ENCODE measurements around the gene FAXDC2.
"Not testable (repeated sequence)": the region's sequence is repeated elsewhere in the genome, so short reads cannot be mapped to it uniquely, and the experiment has no call there.

FAXDC2 gene

DNA sequence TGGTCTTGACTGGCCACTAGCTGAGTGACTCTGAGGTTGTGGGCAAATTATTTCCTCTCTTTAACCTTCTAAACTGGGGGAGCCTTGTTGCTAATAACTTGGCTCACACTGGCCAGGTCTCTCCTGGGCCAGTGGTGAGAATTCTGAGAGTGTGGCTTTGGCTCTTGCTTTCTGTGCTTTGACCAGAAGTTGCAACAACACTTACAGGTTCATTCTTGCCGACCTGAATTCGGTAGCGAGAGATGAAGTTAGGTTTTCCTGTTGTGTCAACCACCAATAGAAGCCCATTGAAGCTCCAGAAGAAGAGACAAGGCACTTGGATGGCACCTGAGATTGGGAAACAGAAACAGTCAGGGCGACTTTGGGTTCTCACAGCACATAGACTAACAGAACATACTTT lies 19.8 kb downstream of the FAXDC2 start:
- DNase-seq (ENCODE audit: low read depth): no peak

DNA sequence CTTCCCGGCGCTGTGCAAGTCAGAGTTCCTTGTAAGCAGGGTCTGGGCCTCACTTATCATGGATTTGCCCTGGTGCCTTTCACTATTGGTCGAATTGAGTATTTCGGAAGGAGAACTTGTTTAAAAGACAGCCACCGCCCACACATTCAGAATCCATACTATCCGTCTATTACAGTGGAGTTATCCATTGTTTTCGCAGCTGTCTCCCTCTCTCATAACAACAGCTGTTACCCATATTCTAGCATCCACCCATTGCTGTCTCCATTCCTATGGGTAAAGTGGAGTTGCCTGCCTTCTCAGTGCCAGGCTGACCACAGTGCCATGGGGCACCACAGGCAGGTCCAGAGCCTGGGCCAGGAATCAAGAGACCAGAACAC lies 20.2 kb downstream of the FAXDC2 start:
- no peak for DNase-seq (ENCODE audit: low read depth)

DNA sequence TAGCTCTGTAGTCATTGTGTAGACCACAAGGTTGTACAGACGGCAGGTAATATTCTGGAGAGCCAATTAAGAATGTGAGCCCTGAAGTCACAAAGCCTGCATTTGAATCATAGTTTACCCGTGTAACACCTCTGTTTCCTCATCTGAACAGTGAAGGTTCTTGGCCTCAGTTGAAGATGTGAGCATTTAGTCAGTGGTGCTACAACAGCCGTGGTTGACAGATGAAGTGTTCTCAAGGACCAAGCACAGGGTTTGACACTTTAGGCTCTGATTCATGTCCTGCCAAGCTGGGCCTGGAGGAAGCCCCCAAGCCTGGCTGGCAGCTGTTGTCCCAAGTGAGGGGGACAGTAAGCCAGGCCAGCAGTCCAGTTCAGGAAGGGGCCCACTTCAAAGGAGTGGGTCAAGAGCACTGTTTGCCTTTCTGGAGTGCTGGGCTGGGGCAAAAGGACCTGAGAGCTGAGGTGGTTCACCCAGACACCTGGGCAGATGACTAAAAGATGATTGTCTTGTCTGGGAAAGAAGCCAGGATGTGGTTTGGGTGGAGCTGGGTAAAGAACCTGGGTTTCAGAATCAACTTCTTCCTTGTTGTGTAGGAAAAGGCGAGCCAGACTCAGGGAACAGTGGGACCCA lies 20.7 kb downstream of the FAXDC2 start:
- no peak for DNase-seq (ENCODE audit: low read depth)

DNA sequence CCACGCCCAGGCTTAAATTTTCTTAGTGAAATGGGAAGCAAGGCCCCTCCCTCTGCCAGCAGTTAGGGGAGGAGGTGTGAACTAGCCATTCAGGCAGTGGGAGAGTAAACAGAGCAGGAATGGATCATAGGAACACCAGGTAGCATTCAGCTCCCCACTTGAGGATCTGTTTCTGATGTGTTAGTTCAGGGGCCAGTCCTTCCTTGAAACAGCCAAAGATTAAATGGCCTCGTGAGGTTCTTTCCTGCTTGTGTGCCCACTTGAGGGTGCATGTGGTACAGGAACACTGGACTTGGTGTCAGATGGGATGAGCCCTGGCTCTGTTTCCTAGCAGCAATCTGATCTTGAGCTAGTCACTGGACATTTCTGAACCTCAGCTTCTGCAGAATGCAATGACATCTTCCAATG lies 21.2 kb downstream of the FAXDC2 start:
- DNase-seq (ENCODE audit: low read depth): no peak

DNA sequence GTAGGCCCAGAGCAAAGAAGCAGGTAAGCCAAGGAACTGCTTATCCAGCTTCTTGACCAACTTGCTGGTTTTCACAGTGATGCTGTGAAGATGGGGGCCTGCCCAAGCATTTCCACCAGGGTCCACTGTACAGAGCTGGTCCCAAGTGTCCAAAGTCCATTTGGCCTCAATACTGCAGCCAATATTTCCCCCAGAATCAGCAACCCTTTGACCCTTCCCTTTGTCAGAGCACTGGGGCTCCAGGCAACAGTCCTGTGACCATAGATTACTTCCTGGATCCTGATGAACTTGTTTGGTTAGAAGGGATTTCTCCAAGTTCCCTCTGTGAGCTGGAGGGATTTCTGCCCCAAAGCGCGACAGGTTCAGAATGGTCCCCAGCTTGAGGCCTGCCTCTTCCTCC lies 26.3 kb downstream of the FAXDC2 start:
- no peak for DNase-seq (ENCODE audit: low read depth)

DNA sequence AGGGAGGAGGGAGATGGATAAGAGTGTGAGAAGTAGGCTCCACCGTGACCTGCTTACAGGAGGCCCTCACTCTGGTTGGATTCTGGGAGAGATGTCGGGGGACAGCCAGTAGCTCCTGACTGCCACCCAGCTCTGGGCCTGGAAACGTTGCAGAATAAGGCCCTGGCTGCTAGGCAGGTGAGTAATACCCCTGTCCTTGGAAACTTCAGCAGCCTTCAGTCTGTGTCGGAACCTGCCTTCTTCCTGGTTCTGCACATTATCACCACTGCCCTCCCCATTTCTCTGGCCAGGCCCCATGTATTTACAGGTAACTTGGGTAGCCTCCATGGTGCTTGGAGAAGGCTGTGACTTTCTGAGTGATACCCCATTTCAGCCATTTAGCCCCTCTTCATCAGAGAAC lies 26.8 kb downstream of the FAXDC2 start:
- DNase-seq (ENCODE audit: low read depth): no peak

DNA sequence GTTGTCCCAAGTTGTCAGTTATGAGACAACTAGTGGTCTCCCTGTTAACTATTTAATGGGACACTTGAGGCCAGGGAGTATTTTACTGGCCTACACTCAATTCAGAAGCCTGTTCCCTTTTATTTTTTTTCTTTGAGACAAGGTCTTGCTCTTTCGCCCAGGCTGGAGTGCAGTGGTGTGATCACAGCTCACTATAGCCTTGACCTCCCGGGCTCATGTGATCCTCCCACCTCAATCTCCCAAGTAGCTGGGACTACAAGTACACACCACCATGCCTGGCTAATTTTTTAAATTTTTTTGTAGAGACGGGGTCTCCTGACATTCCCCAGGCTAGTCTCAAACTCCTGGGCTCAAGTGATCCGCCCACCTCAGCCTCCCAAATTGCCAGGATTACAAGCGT lies 27.5 kb downstream of the FAXDC2 start:
- DNase-seq (ENCODE audit: low read depth): not testable (repeated sequence)

- DNase-seq (ENCODE audit: low read depth): no peak
Observed at GRCh38 chr5:154820383-154820782, 30.0 kb downstream of the FAXDC2 start.

GRCh38 chr5:154819546-154819945 lies 30.9 kb downstream of the FAXDC2 start:
- DNase-seq (ENCODE audit: low read depth): no peak

DNA sequence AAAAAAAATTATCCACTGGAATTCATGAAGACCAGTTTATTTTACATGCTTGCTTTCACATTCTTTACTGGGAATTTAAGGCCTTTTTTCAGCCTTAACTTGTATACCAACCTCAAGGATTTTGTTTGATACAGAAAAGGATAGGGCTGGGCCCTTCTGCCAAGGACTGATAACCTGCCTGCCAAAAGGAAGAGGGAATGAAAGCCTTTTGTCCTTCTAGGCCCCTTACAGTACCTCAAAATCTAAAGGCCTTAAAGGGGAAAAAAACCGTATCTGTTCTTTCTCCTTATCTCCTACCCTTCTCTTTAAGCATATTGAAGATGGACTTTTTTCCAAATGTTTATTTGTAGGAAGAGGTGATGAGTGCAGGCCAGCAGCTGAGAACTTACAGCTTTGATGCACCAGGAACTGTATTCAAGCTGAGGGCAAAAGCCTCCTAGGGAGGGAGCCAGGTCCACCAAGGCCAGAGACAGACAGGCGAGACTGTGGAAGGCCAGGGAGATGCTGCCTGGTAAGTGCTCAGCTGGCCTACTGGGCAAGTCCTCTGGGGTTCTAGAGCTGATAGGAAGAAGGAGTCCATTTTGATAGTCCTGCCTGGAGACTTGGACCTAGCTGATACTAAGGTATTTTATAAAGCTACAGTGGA lies 31.8 kb downstream of the FAXDC2 start:
- DNase-seq (ENCODE audit: low read depth): no peak

- DNase-seq (ENCODE audit: low read depth): no peak
Observed at GRCh38 chr5:154817815-154818214, 32.6 kb downstream of the FAXDC2 start.

DNA sequence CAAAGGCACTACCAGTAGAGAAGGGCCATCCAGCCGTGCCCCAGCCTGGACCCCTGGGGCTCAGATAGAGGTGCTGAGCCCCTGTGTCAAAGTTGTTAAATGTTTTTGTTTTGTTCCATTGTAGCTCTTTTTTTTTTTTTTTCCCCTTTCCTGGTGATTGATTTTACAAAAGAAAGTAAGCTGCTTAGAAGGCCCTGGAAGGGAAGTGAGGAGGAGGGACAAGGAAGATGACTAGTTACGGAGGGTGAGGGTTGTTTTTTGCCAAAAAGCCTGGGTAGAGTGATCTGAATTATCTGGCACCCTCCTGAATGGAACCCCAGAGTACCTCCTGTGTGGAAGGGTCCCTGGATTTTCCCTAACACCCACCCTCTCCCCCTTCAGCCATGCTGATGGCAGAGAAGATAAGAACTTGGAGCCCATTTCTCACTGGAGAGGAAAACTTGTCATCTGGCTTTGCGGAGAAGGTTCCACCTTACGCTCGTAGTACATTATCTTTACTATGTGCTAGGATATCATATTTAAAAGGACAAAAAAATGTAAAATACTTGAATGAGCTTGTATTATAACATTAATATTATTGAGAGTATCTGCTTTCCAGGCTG lies 33.4 kb downstream of the FAXDC2 start:
- DNase-seq (ENCODE audit: low read depth): no peak

- DNase-seq (ENCODE audit: low read depth): no peak
Observed at GRCh38 chr5:154815684-154816247, 34.6 kb downstream of the FAXDC2 start.

DNA sequence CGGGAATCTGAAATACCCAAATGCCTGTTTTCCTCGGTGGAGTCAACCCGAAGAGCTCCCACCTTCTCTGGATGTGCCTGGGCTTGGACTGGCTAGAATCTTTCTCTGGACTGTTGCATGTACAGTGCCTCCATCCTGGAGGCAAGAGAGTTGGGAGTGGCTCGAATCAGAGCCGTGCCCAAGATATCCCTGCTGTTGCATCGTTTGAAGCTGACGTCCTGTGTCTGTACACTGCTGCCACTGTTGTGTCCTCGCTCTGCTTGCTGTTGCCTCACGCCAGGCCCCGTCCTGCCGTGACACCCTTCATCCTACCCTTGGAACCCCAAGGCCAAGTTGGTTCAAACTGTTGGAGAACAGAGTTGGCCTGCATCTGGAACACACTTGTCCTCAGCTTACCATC lies 35.4 kb downstream of the FAXDC2 start:
- no peak for DNase-seq (ENCODE audit: low read depth)

DNA sequence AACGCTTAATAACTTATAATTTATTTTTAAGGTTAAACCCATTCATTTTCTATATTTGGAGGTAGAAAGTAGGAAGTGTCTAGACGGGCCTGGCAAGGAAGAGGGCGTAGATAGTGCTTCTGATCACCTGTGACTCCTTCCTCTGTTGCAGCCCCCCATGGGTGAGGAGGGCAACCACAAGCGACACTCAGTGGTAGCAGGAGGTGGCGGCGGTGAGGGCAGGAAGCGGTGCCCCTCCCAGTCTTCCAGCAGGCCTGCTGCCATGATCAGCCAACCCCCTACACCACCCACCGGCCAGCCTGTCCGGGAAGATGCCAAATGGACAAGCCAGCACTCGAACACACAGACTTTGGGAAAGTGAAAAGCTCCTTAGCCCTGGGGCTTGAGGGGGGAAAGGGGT lies 36.7 kb downstream of the FAXDC2 start:
- no peak for DNase-seq (ENCODE audit: low read depth)

DNA sequence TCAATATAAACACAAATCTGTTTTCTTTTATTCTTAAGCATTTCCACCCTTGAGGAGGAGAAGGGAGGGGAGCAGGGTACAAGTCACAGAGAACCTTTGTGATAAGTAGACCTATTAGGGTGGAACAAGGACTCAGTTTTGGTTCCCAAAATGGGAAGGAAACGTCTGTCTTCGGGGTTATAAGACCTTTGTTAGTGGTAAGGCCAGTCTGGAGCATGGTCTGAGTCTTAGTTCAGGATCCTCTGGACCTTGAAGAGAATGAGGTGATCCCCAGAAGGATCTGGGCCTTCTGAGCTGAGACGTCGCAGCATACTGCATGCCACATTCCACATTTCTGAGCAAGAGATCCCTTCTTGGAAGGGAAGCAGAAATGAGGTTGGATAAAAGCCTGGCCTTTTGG lies 37.2 kb downstream of the FAXDC2 start:
- no peak for DNase-seq (ENCODE audit: low read depth)

- peak; percentile 52 for DNase-seq (ENCODE audit: low read depth)
Observed at GRCh38 chr5:154811653-154812465, 38.5 kb downstream of the FAXDC2 start.

DNA sequence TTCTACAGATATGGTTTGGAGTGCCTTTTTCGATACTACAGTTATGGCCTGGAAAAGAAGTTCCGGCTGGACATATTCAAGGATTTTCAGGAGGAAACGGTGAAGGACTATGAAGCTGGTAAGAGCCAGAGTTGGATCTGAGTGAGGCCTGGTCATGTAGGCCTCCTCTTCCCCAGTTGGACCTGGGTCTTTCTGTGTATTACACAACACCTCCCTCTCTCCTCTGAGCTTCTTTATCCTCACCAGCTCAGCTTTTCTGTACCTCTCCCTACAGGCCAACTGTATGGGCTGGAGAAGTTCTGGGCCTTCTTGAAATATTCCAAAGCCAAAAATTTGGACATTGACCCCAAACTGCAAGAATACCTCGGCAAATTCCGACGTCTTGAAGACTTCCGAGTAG lies 39.2 kb downstream of the FAXDC2 start:
- DNase-seq (ENCODE audit: low read depth): no peak

DNA sequence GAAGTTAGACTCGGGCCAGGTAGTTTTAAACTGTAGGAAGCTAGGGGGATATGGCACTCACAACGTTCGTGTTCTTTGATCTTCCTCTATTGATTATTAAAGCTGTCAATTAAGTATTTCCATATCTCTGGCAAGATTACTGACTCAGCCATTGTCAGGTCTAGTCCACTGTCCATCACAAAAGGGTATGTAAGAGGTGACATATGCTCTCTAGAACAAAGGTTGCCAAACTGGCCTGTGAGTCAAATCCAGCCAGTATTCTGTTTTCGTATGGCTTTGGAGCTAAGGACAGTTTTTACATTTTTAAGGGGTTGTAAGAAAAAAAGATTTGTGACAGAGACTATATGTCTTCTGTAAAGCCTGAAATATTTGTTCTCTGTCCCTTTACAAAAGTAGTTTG lies 44.2 kb downstream of the FAXDC2 start:
- no peak for DNase-seq (ENCODE audit: low read depth)

DNA sequence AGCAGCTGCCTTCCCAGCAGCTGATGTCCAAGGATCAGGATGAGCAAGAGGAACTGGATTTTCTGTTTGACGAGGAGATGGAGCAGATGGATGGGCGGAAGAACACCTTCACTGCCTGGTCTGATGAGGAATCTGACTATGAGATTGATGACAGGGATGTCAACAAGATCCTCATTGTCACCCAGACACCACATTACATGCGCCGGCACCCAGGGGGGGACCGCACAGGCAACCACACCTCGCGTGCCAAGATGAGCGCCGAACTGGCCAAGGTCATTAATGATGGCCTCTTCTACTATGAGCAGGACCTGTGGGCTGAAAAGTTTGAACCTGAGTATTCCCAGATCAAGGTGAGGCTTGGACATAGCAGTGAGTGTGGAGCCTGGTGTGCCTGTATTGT lies 48.4 kb downstream of the FAXDC2 start:
- no peak for DNase-seq (ENCODE audit: low read depth)

GRCh38 chr5:154801083-154801482 lies 49.3 kb downstream of the FAXDC2 start:
- DNase-seq (ENCODE audit: low read depth): no peak

- no peak for DNase-seq (ENCODE audit: low read depth)
Observed at GRCh38 chr5:154800582-154800981, 49.8 kb downstream of the FAXDC2 start.

DNA sequence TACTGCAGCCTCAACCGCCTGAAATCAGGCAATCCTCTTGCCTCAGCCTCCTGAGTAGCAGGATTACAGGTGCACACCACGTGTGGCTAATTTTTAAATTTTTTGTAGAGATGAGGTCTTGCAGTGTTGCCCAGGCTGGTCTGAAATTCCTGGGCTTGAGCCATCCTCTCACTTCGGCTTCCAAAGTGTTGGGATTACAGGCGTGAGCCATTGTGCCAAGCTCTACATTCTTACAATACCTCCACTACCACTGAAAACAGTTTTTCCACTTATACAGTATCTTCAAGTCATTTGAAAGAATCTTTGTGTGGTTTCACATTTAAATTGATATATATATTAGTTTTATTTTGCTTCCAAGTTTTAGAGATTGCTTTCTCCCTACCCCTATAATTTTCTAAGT lies 52.6 kb downstream of the FAXDC2 start:
- DNase-seq (ENCODE audit: low read depth): no peak
